HG03558 (cell line): ENCODE measurements around the gene FTCD.

Source experiments
- ATAC-seq: cut with Tn5 transposase; IDR thresholded peaks from one replicate; pipeline ENCODE4 v1.9.1; 2021; ENCODE audit warnings: moderate number of reproducible peaks; ENCODE audit not compliant: unreplicated experiment; ENCODE audit errors: extremely low read depth

The FTCD gene

DNA sequence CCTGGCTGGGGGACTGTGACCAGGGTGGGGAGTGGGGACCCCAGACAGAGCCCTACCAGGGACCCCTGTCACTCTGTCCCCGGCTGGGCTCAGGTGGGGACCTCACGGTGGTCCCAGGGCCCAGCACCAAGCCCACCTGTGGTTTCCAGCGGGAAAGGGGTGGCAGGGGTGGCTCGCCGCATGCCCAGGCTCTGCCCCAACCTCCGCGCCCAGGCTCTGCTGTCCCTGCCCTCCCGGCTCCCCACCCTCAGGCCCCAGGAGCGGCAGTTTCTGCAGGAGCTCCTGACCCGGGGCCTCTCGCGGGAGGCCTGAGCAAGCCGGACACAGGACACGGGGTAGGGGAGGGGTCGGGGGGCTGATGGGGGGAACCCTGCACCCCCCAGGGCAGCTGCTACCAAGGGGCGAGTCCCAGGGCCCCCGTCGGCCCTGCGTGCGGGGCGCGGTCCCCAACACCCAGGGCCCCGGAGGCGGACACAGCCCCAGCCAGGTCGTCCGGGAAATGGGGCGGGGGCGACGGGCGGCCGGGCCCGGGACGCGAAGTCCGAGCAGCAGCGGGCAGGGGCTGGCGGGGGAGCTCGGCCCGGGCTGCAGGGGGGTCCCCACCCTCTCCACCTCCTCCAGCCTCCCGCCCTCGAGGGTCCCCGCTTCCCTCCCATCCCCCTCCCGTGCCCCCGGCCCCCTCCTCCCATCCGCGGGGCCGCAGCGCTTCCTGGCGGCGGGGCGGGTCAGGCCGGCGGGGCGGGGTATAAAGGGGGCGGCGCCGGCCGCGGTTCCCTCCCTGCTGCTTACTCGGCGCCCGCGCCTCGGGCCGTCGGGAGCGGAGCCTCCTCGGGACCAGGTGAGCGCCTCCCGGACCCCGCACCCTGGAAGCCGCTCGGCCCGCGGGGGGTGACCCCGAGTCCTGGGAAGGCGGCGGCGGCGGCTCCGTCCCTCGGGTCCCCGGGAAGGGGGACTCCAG lies 57.8 kb downstream of the FTCD start, which contains the start of gene COL6A2:
COL6A2 (plus strand) TSS at position 777 of the 958 bp plus-strand sequence.
- no peak for ATAC-seq

DNA sequence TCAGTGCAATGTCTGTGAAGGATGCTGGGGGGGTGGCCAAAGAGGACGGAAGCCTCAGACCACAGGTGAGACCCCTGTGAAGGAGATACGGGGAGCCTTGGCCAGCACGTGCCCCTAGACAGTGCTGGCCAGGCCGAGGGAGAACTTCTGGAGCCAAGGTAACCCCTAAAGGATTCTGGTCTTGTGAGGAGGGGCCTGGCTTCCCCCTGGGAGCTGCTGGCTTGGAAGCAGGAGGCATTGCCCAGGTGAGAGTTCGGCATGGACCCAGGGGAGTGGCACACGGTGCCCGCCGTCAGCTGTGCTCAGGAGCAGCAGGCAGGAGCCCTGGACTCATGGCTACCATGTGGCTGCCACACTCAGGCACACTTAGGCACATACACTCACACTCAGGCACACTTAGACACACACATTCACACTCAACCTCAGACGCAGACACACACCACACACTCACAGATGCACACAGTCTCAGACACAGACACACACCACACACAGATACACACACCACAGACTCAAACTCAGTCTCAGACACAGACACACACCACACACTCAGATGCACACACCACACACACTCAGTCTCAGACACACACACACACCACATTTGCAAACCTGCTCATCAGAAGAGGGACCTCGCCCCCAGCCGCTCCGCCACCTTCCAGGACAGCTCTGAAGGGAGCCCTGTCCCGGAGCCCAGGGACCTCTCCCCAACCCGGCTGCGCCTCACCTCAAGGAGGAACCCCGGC lies 58.6 kb downstream of the FTCD start:
- ATAC-seq: no peak

DNA sequence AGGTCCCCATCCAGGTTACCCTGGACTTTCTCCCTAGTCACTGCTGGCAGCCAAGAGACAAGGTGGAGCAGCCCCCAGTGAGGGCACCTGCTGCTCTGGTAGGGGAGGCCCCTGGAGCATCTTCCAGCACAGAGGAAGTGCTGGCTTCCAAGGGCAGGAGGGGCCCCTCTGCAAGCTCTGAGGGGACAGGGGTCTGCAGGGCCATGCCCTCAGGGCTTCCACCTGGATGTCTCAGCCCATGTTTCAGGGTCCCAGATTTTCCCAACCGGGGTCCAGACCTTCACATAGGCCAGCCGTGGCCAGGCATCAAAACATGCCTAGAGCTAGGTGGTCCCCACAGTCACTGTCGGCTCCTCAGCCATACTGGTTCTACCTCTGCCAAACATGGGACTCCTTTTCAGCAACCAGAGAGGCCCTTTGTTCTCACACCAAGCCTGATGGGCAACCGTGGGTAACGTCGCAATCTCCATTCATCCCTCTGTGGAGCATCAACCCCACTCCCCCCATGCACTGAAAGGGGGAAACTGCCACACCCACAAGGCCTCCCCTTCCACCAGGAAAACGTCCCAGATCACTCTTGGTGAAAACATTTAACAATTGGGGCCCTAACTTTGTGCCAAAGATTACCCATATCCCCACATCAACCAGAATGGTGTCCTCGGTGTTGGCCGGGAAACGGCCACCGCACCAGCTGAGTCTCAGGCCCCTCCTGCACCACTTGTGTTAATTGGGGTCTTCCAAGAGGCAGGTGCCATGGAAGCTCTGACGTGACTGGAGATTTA lies 59.4 kb downstream of the FTCD start:
- no peak for ATAC-seq

- ATAC-seq: no peak
These were observed 60.2 kb downstream of the FTCD start for GRCh38 chr21:46095083-46095719.

DNA sequence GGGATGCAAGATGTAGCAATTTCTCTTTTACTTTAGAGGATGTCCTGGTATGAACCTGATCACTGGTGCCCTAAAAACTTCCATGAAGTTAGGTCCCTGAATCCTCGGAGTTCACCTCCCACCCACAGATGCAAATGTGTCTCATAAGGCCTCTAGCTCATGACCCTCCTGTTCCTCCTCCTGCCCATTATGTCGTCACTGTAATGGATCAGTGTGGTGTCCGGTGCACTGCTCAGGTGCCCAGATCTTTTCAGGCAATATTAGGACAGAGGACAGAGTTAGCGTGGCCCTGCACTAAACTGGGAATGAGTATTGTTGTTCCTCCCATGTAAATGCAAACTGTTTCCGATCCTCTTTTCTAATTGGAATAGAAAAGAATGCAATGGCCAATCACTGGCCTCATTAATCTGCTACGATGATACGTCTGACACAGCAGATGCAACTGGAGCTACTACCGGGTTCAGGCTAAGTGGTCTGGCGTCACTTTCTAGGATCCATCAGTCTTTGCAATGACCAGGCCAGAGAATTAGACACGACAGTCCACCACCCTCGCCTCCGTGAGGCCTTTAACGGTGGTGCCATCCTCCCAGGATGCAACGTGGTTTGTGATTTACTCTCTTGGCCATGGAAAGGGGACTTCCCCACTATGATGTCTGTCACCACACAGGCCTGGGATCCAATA lies 60.8 kb downstream of the FTCD start:
- no peak for ATAC-seq

GRCh38 chr21:46093668-46094400 lies 61.5 kb downstream of the FTCD start:
- no peak for ATAC-seq

GRCh38 chr21:46092811-46093667 lies 62.3 kb downstream of the FTCD start:
- no peak for ATAC-seq

DNA sequence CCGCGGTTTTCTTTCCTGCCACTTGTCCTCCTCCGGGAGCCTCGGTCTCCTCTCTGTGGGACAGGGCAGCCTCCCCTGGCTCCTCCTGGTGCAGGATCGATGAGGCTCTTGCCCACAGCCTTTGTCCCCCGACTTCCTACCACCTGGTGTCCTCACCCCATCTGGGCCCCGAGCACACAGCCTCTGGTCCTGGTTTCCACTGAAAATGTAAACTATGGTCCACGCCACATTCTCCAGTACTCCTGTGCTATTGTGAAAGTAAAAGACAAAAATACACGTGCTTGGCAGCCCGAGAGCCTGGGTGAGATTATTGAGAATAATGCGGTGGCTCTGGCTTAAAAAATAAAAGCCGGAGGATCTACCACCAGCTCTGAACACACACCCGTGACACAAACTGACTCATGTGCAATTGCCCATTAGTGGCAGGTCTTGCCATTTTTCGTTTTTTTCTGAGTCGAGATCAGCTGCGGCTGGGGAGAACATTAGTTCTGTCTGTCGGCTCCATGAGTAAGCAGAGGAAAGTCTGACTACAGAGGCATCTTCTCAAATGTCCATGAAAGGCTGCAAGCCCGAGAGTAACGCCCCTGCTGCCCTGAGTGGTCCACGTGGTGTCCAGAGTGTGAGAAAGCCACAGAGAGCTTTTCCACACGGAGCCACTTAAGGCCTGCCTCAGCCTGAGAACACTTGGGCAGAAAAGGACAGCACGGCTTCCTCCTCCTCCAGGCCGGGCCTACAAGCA lies 63.2 kb downstream of the FTCD start:
- no peak for ATAC-seq

- no peak for ATAC-seq
These were observed 63.8 kb downstream of the FTCD start for GRCh38 chr21:46091631-46092025.

- ATAC-seq: no peak
These were observed 64.3 kb downstream of the FTCD start for GRCh38 chr21:46091118-46091517.

DNA sequence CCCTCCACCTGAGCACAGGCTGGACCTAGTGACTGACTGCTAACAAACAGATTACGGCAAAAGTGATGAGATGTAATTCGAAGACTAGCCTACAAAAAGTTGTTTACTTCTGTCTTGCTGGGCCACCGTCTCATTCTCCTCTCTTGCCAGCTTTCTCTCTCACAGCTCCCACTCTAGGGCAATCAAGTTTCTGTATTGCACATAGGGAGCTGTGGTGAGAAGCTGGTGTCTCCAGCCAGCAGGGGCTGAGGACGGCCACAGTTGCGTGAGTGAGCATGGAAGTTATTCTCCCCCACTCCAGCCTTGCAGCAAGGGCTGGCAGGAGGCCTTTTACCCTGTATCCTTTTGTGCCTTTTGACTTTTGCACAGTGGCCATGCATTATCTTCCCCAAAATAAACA lies 66.1 kb downstream of the FTCD start:
- ATAC-seq: no peak

GRCh38 chr21:46088189-46088588 lies 67.2 kb downstream of the FTCD start:
- ATAC-seq: no peak

DNA sequence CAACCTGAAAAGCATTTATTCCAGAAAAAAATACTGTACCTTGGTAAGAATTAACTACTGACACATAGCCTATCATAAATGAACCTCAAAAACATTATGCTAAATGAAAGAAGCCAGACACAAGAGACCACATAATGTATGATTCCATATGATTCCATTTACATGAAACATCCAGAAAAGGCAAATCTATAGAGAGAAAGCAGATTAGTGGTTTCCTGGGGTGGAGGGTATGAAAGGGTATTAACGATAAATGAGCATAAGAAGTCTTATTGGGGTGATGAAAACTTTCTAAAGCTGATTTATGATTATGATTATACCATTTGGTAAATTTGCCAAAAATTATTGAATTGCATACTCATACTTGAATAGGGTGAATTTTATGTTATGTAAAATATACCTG lies 67.7 kb downstream of the FTCD start:
- no peak for ATAC-seq
